Activated naive CD4-positive, alpha-beta T cell treated with anti-CD3 and anti-CD28 coated beads for 36 hours (primary cell): ENCODE results near the gene MYO1D. TPM values are rescaled to one million over a fixed set of nuclear protein-coding genes. Genes with fewer than 3 reads are reported as not detected.
"Not testable (repeated sequence)": the region's sequence is repeated elsewhere in the genome, so short reads cannot be mapped to it uniquely, and the experiment has no call there.

Experiments
- CTCF ChIA-PET: fragments of 350-600 bp; sonication (Branson Sonifier 250); formaldehyde crosslinking; loops from one replicate; lab custom pipeline; 2021; ENCODE audit warnings: antibody characterized with exemption; lab: Charles Lee
- DNase-seq: peaks from one replicate; pipeline ENCODE4 v3.0.0-alpha.2; 2020
- H3K27ac Mint-ChIP-seq: one replicate; pipeline ENCODE4 v1.8.0; 2021; ENCODE audit warnings: mild to moderate bottlenecking, mixed read lengths
- H3K27me3 Mint-ChIP-seq: one replicate; pipeline ENCODE4 v1.8.0; 2021; ENCODE audit warnings: low read depth, mixed read lengths
- H3K36me3 Mint-ChIP-seq: one replicate; pipeline ENCODE4 v1.8.0; 2021; ENCODE audit warnings: low read depth, mixed read lengths
- H3K4me1 Mint-ChIP-seq: one replicate; pipeline ENCODE4 v1.8.0; 2021; ENCODE audit warnings: low read depth, mixed read lengths
- H3K4me3 Mint-ChIP-seq: one replicate; pipeline ENCODE4 v1.8.0; 2021; ENCODE audit warnings: mild to moderate bottlenecking, moderate library complexity, mixed read lengths
- H3K9me3 Mint-ChIP-seq: one replicate; pipeline ENCODE4 v1.8.0; 2021; ENCODE audit warnings: mixed read lengths
- intact Hi-C: fragments of 100-400 bp; cut with micrococcal nuclease; formaldehyde crosslinking; loops from one replicate; pipeline ENCODE4 v1.15.1; 2023
- total RNA-seq, 2 experiments: library from RNA; stranded (reverse); gene quantifications; one replicate each; pipeline ENCODE4 v1.2.3, GENCODE V29; 2021

Gene MYO1D
- total RNA-seq, 2 experiments from 2014 or later = 6.7 to 8.3 TPM

DNA sequence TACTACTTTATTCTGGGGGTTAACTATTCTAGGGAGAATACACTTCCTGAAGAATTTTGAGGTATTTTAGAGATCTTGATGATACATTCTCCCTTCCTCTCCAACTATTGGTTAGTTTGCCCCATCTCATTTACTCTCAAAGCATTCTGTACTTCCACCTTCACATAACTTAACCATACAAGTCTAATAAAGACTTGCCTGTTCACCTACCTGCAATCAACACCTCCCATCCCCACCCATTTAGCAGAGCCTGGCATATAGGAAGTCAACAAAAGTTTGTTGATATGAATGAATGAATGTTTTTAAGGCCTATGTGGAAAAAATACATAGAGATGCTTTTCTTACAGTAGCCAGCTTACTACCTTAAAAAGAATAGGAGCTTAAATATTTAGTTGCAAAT, 50.8 kb downstream of the MYO1D start:
- CTCF ChIA-PET = interaction anchor here (0.6 to 1.1 kb wide), 3 partner anchors 11 to 397 kb away, joined by 3 to 5 read pairs (median 5); no protein-coding TSS in a partner anchor
- peaks cover 25% of the 10 kb centered on the region for H3K27me3 Mint-ChIP-seq
- H3K9me3 Mint-ChIP-seq = no peaks in the 10 kb centered on the region
- no peak overlapping the region for H3K27ac Mint-ChIP-seq
- peaks cover 17% of the 10 kb centered on the region for H3K4me1 Mint-ChIP-seq
- H3K36me3 Mint-ChIP-seq = no peaks in the 10 kb centered on the region
- no peak overlapping the region for H3K4me3 Mint-ChIP-seq
- DNase-seq = no peak
- intact Hi-C loops = loop anchor here (5.0 kb wide), 1 partner anchor 51 kb away; the partner anchor contains the start of gene MYO1D

DNA sequence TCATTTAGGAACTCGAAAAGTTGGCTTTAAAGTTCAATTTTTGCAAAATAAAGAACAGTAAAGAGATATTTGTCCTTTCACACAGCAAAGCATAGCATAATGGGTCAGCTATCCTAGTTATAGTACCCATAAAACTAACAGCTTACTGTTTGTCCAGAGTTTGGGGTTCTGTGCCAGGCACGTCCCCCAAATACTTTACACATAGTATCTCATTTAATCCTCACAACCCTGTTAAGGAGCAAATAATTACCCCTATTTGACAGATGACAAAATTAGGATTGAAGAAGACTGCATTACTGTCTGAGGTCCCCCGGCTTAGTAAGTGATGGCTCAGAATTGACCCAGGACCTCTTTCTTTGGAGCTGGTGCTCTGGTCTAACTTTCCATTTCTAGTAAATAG, 52.6 kb downstream of the MYO1D start:
- Mint-ChIP-seq H3K27ac (no peak overlapping the region), H3K4me3 (no peak overlapping the region), H3K4me1 (peaks cover 13% of the 10 kb centered on the region), H3K9me3 (no peaks in the 10 kb centered on the region), H3K36me3 (no peaks in the 10 kb centered on the region), H3K27me3 (peaks cover 29% of the 10 kb centered on the region)
- intact Hi-C loops = no loop called here
- CTCF ChIA-PET = interaction anchor here (0.9 kb wide), 1 partner anchor 112 kb away, joined by 3 read pairs; no protein-coding TSS in a partner anchor
- no peak for DNase-seq

DNA sequence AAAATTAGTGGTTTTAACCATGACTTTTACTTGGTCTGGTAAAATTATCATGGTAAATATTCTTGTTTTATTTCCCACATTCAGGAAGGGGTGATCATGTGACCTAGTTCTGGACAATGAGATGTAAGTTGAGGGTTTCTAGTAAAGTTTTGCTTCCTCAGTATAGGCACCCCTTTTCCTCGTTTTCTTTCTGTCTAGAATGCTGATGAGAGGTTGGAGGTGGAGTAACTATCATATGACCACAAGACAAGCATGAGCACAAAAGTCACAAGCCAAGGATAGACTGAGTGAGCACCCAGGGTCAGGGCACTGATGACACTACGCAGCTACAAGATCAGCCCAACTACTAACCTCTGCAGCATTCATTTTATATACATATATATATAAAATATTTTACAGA, 53.9 kb downstream of the MYO1D start:
- Mint-ChIP-seq H3K27ac (no peak overlapping the region), H3K36me3 (no peaks in the 10 kb centered on the region), H3K27me3 (peaks cover 26% of the 10 kb centered on the region), H3K4me3 (no peak overlapping the region), H3K4me1 (peaks cover 5% of the 10 kb centered on the region), H3K9me3 (no peaks in the 10 kb centered on the region)
- no peak for DNase-seq
- intact Hi-C loops = no loop called here
- CTCF ChIA-PET = no interaction called here

DNA sequence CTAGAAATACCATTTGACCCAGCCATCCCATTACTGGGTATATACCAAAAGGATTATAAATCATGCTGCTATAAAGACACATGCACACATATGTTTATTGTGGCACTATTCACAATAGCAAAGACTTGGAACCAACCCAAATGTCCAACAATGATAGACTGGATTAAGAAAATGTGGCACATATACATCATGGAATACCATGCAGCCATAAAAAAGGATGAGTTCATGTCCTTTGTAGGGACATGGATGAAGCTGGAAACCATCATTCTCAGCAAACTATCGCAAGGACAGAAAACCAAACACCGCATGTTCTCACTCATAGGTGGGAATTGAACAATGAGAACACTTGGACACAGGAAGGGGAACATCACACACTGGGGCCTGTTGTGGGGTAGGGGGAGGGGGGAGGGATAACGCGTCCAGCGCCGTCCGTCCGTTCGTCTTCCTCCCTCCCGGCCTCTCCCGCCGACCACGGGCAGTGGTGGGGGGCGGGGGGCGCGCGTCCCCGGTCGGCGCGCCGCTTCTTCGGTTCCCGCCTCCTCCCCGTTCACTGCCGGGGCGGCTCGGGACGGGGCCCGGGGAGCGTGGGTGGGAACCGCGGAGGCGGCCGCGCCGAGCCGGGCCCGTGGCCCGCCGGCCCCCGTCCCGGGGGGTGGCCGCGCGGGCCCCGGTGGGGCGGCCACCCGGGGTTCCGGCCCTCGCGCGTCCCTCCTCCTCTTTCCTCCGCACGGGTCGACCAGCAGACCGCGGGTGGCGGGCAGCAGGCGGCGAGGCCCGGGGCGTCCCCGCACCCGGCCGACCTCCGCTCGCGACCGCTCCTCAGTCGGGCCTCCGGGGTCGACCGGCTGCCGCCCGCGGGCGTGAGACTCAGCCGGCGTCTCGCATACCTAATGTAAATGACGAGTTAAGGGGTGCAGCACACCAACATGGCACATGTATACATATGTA, 54.7 kb downstream of the MYO1D start:
- H3K4me3 Mint-ChIP-seq, CTCF ChIA-PET, H3K27ac Mint-ChIP-seq, H3K4me1 Mint-ChIP-seq, H3K36me3 Mint-ChIP-seq, H3K9me3 Mint-ChIP-seq, intact Hi-C loops: not testable (repeated sequence)
- peaks cover 21% of the 10 kb centered on the region for H3K27me3 Mint-ChIP-seq
- peak; percentile 10 for DNase-seq

DNA sequence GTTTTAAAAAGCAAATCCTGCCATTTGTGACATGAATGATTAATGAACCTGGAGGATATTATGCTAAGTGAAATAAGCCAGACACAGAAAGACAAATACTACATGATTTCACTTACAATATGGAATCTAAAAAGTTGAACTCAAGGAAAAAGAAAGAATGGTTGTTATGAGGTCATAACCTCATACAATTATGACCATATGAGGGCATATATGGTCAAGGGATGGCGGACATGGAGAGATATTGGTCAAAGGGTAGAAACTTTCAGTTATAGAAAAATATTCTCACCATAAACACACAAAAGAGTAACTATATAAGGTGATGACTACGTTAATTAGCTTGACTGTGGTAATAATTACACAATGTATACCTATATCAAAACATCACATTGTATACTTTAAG, 56.5 kb downstream of the MYO1D start:
- Mint-ChIP-seq H3K27ac (no peak overlapping the region), H3K9me3 (no peaks in the 10 kb centered on the region), H3K4me3 (no peak overlapping the region), H3K27me3 (peaks cover 15% of the 10 kb centered on the region), H3K4me1 (peaks cover 2% of the 10 kb centered on the region), H3K36me3 (no peaks in the 10 kb centered on the region)
- CTCF ChIA-PET = no interaction called here
- no peak for DNase-seq
- intact Hi-C loops = no loop called here

DNA sequence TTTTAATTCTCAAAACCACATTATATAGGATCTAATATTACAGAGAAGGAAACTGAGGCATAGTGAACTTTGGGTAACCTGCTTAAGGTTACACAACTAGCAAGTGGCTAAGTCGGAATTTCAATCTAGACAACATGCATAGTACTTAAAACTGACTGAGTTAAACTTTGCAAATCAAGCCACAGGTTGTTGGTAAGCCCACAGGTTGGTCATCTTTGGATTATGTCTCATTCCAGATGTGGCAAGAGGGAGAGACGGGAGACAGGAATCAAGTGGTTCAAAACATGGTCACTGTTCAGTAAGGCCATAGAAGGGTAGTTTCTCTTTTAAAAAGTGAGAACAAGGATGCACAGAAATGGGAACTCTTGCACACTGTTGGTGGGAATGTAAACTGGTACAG, 57.1 kb downstream of the MYO1D start:
- intact Hi-C loops = no loop called here
- Mint-ChIP-seq H3K9me3 (no peaks in the 10 kb centered on the region), H3K4me1 (peaks cover 4% of the 10 kb centered on the region), H3K36me3 (no peaks in the 10 kb centered on the region), H3K27me3 (peaks cover 14% of the 10 kb centered on the region), H3K27ac (no peak overlapping the region), H3K4me3 (no peak overlapping the region)
- CTCF ChIA-PET = interaction anchor here (0.7 kb wide), 1 partner anchor 219 kb away, joined by 4 read pairs; no protein-coding TSS in a partner anchor
- no peak for DNase-seq

DNA sequence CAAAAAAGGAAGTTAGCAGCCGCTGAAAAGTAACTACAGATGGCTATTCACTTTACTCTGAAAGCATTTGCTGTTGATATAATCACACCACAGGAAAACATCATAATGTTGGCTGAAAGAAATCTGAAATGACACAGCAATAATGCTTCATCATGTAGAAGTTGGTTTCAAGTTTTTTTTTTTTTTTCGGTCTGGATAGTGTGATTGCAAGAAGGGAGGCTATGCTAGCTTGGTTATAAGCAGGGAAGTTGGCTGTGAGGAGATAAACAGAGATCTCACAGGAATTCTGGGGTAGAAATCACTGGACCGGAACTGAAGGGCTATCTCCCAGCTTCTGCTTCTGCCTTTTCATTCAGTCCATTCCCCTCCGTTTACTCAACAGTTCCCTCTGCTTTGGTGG, 57.9 kb downstream of the MYO1D start:
- H3K36me3 Mint-ChIP-seq = no peaks in the 10 kb centered on the region
- H3K9me3 Mint-ChIP-seq = no peaks in the 10 kb centered on the region
- intact Hi-C loops = no loop called here
- H3K4me3 Mint-ChIP-seq = no peak overlapping the region
- H3K4me1 Mint-ChIP-seq = peaks cover 8% of the 10 kb centered on the region
- CTCF ChIA-PET = interaction anchor here (0.7 to 1.2 kb wide), 2 partner anchors 36 to 220 kb away, joined by 3 to 4 read pairs; no protein-coding TSS in a partner anchor
- DNase-seq = no peak
- H3K27me3 Mint-ChIP-seq = peaks cover 12% of the 10 kb centered on the region
- no peak overlapping the region for H3K27ac Mint-ChIP-seq

DNA sequence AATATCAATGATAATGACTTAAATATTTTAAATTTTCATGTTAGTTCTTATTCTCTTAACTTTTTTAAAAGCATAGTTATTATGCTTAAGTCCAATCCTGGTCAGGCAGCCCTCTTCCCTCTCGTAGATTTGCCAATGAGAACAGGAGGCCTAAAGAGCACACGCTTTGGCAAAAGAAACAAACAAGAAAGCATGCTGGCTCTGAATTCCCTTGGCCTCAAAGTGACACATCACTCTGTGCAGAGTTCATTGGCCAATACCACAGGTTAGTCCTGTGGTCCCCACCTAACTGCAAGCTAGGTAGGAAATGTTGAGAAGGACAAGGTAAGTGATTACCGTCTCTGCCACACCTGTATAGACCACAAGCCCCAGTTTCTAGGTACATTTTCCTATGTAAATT, 61.5 kb downstream of the MYO1D start:
- no peaks in the 10 kb centered on the region for H3K36me3 Mint-ChIP-seq
- peaks cover 3% of the 10 kb centered on the region for H3K27me3 Mint-ChIP-seq
- no peak overlapping the region for H3K27ac Mint-ChIP-seq
- DNase-seq = no peak
- H3K4me3 Mint-ChIP-seq = no peak overlapping the region
- H3K9me3 Mint-ChIP-seq = no peaks in the 10 kb centered on the region
- intact Hi-C loops = no loop called here
- CTCF ChIA-PET = no interaction called here
- peaks cover 6% of the 10 kb centered on the region for H3K4me1 Mint-ChIP-seq

DNA sequence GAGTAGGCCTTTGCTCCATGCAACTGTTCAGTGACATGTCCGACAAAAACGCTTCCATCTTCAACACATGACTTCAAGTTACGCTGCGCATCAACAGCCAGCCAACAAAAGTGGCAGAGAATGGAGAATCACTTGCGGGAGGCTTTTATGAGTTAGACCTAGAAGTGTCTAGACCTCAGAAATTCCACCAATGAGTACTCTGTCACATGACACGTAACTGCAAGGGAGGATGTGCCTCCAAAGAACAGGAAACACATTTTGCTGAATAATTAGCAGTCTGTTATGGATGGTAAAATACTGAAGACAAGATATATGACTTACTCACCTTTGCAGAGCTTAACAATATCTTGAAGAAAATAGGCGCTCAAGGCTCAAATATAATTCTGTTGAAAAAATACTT, 62.1 kb downstream of the MYO1D start:
- intact Hi-C loops = no loop called here
- no peak overlapping the region for H3K4me3 Mint-ChIP-seq
- no peak overlapping the region for H3K27ac Mint-ChIP-seq
- H3K4me1 Mint-ChIP-seq = peaks cover 6% of the 10 kb centered on the region
- H3K36me3 Mint-ChIP-seq = no peaks in the 10 kb centered on the region
- no peaks in the 10 kb centered on the region for H3K27me3 Mint-ChIP-seq
- peak; percentile 34 for DNase-seq
- CTCF ChIA-PET = no interaction called here
- H3K9me3 Mint-ChIP-seq = no peaks in the 10 kb centered on the region

DNA sequence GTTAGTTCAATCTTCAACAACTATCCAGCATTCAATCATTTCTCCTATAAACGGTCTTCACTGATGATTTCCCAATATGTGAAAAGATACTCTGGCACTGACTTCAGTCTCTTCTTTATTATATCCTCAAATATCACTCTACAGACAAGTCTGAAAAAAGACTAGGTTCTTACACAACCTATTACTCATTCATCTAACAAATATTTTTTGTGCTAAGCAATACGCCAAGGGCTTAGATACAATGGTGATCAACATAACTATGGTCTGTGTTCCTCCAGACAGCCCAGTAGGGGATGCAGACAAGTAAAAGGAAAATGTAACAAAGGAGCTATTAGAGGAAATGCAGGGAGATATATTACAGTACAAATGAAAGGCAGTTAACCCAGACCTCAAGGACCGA, 63.9 kb downstream of the MYO1D start:
- CTCF ChIA-PET = no interaction called here
- H3K4me3 Mint-ChIP-seq = no peak overlapping the region
- no peak for DNase-seq
- no peaks in the 10 kb centered on the region for H3K27me3 Mint-ChIP-seq
- peaks cover 6% of the 10 kb centered on the region for H3K4me1 Mint-ChIP-seq
- no peak overlapping the region for H3K27ac Mint-ChIP-seq
- H3K36me3 Mint-ChIP-seq = no peaks in the 10 kb centered on the region
- intact Hi-C loops = no loop called here
- H3K9me3 Mint-ChIP-seq = no peaks in the 10 kb centered on the region

DNA sequence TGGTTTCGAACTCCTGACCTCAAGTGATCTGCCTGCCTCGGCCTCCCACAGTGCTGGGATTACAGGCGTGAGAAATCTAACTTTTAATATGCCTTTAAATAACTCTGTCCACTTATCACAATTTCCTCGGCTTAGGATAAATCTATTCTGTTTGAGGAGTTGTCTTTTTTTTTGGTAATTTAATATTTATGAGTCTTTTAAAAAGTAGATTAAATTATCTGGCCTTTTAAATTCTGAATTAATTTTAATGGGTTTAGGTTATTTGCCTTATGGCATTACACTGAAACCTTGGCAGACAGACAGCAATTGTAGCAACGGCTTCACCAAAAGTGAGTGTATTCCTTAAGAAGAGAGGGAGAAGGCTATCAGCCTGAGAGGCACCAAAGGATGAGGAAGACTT, 66.2 kb downstream of the MYO1D start:
- Mint-ChIP-seq H3K27ac (no peak overlapping the region), H3K4me3 (no peak overlapping the region), H3K27me3 (no peaks in the 10 kb centered on the region), H3K4me1 (peaks cover 6% of the 10 kb centered on the region), H3K9me3 (no peaks in the 10 kb centered on the region), H3K36me3 (no peaks in the 10 kb centered on the region)
- CTCF ChIA-PET = no interaction called here
- intact Hi-C loops = no loop called here
- no peak for DNase-seq

DNA sequence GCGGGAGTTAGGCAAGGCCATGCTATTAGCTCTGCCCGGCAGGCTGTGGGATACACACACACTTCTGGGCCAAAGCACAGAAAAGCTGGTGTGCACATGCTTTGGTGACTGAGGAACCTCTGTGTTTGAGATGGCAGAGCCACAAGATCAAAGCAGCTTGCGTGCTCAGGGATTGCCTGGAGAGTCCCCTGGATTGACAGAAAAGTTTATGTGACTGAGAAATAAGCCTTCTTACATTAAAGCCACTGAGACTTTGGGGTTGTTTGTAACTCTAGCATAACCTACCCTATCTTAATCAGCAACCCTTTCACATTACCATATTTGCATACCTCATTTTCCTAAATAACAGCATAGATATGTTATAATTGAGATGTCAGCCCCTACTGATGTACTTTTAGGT, 69.3 kb downstream of the MYO1D start:
- Mint-ChIP-seq H3K9me3 (no peaks in the 10 kb centered on the region), H3K27me3 (no peaks in the 10 kb centered on the region), H3K27ac (no peak overlapping the region), H3K36me3 (no peaks in the 10 kb centered on the region), H3K4me3 (no peak overlapping the region), H3K4me1 (no peaks in the 10 kb centered on the region)
- intact Hi-C loops = no loop called here
- CTCF ChIA-PET = no interaction called here
- DNase-seq = no peak

DNA sequence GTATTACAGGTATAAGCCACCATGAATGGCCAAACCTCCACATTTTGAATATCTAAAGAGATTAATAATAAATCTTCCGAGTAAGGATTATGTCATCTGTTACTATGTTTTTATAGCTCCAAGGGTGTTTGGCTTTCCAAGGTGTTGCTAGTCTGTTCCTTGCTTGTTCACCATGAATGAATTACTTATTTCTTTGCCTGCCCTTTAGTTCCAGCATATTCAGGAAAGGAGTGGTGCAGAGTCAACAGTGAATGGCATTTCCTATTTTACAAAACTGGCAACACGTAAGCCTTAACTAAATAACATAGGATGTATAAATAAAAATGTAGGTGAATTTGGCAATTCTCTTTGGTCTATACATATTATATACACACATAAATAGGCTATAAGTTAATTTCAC, 70.3 kb downstream of the MYO1D start:
- H3K27me3 Mint-ChIP-seq = no peaks in the 10 kb centered on the region
- H3K4me3 Mint-ChIP-seq = no peak overlapping the region
- intact Hi-C loops = no loop called here
- no peak overlapping the region for H3K27ac Mint-ChIP-seq
- DNase-seq = no peak
- H3K9me3 Mint-ChIP-seq = no peaks in the 10 kb centered on the region
- CTCF ChIA-PET = interaction anchor here (0.7 to 0.9 kb wide), 2 partner anchors 14 to 72 kb away, joined by 3 read pairs; no protein-coding TSS in a partner anchor
- H3K36me3 Mint-ChIP-seq = no peaks in the 10 kb centered on the region
- no peaks in the 10 kb centered on the region for H3K4me1 Mint-ChIP-seq
